ENCODE results near the gene SMNDC1.

DNA sequence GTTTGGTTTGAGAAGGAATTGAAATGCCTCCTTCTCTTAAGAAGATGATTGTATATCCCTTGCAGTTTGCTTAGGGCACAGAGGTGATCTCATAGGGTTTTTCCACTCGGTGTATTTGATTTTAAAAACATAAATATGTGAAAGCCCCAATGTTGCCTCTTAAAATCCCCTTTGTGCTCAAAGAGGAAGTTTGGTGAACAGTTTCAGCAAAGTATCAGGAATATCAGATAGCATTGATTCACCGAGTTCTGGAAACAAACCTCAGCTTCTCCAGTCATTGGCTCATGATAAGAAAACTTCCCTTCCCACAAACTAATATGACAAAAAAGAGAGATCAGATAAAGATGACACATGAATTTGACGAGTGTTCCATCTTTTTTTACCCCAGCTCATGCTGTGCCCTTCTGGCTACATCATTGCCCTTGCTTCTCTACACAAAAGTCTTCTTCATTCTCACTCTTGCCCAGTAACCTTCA, 20.1 kb upstream of the SMNDC1 start:
- no peak for TF ChIP-seq CTCF (IDR thresholded peaks at IDR 0.05 in 8 of 11, conservative IDR thresholded peaks at IDR 0.05 in 3 of 11)
- no peak for TF ChIP-seq POLR2A (IDR thresholded peaks at IDR 0.05)
- TF ChIP-seq POLR2AphosphoS5 (IDR thresholded peaks at IDR 0.05), result no peak

Measured in spleen (tissue), 7 donors.